ENCODE results near the gene TRIM10.
"Not testable (repeated sequence)": the region's sequence is repeated elsewhere in the genome, so short reads cannot be mapped to it uniquely, and the experiment has no call there.

Gene TRIM10

DNA sequence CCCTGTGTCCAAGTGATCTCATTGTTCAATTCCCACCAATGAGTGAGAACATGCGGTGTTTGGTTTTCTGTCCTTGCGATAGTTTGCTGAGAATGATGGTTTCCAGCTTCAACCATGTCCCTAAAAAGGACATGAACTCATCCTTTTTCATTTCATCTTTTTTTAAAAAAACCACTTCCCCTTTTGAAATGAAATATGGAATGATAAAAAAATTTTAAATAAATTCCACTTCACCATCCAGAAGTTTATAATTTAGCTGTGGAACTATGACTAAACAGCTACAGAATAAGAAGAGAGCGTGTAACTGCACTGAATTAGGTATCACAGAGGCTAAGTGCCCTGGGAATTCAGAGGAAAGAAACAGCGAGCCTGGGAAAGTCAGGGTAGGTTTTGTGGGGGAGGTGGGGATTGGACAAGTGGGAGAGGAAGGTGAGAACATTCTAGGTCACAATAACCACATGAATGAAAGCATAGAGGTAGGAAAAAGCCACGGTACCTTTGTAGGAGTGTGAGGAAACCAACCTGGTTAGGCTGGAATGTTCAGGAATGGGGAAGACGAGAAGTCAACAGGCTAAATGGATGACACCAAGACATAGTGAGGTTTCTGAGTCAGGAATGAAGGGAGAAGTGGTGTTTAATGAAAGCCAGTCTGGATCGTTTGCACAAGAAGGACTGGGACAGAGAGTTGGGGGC, 11.0 kb downstream of the TRIM10 start:
- H3K27me3 ChIP-seq (ENCODE audit: control insufficient read depth, insufficient read depth, low read length) = peaks cover 67% of the 10 kb centered on the region
- H3K36me3 ChIP-seq (ENCODE audit: insufficient read depth, low read length) = no peaks in the 10 kb centered on the region
- H3K4me3 ChIP-seq (ENCODE audit: low read length) = no peak overlapping the region
- H3K9ac ChIP-seq (ENCODE audit: low read depth, low read length) = no peak overlapping the region
- H3K9me3 ChIP-seq (replicated peaks; ENCODE audit: low read length) = no peaks in the 10 kb centered on the region
- H3K4me1 ChIP-seq (ENCODE audit: control insufficient read depth, insufficient read depth, low read length) = peaks cover 7% of the 10 kb centered on the region
- no peak overlapping the region for H3K4me2 ChIP-seq (ENCODE audit: low read length)

- Histone ChIP-seq H3K9ac (ENCODE audit: low read depth, low read length) (no peak overlapping the region), H3K27me3 (ENCODE audit: control insufficient read depth, insufficient read depth, low read length) (peaks cover 73% of the 10 kb centered on the region), H3K4me2 (ENCODE audit: low read length) (no peak overlapping the region), H3K4me3 (ENCODE audit: low read length) (no peak overlapping the region), H3K36me3 (ENCODE audit: insufficient read depth, low read length) (no peaks in the 10 kb centered on the region), H3K4me1 (ENCODE audit: control insufficient read depth, insufficient read depth, low read length) (no peaks in the 10 kb centered on the region), H3K9me3 (replicated peaks; ENCODE audit: low read length) (no peaks in the 10 kb centered on the region)
Observed at GRCh38 chr6:30149234-30149633, 11.8 kb downstream of the TRIM10 start.

DNA sequence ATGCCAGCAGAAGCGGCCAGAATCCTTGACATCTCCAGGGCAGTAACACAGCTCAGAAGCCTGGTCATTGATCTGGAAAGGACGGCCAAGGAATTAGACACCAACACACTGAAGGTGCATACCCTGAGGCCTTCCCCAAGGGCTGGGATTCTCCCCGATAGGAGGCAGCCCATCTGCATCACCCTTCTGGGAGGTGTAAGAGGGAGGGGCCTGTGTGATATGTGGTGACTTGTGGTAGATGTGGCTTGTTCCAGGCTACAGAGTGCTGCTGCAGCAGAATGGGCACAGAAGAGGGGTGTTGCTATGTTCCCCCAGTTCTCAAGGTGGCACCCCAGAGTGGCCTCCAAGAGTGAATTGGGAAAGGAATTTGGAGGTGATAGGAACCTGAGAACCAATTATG, 13.9 kb downstream of the TRIM10 start:
- no peaks in the 10 kb centered on the region for H3K4me1 ChIP-seq (ENCODE audit: control insufficient read depth, insufficient read depth, low read length)
- H3K36me3 ChIP-seq (ENCODE audit: insufficient read depth, low read length) = no peaks in the 10 kb centered on the region
- no peak overlapping the region for H3K4me3 ChIP-seq (ENCODE audit: low read length)
- H3K9ac ChIP-seq (ENCODE audit: low read depth, low read length) = no peak overlapping the region
- H3K27me3 ChIP-seq (ENCODE audit: control insufficient read depth, insufficient read depth, low read length) = peaks cover 75% of the 10 kb centered on the region
- no peaks in the 10 kb centered on the region for H3K9me3 ChIP-seq (replicated peaks; ENCODE audit: low read length)
- no peak overlapping the region for H3K4me2 ChIP-seq (ENCODE audit: low read length)

DNA sequence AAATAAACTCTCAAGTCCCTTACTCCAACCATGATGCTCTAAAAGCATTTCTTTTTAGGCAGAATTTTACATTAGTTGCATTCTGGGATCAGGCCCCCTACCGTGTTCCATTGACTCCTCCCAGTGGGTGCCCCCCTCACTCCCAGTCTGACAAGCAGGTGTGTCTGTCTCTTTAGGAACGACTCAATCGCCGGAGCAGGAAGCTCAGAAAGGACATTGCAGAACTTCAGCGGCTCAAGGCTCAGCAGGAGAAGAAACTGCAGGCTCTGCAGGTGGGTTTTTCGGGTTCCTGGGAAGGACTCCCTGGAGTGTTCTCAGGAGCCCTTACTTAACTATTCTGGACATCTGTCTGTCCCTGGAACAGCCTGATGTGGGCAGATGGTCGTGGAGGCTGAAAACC, 15.2 kb downstream of the TRIM10 start:
- peaks cover 80% of the 10 kb centered on the region for H3K27me3 ChIP-seq (ENCODE audit: control insufficient read depth, insufficient read depth, low read length)
- no peaks in the 10 kb centered on the region for H3K4me1 ChIP-seq (ENCODE audit: control insufficient read depth, insufficient read depth, low read length)
- no peak overlapping the region for H3K9ac ChIP-seq (ENCODE audit: low read depth, low read length)
- H3K9me3 ChIP-seq (replicated peaks; ENCODE audit: low read length) = no peaks in the 10 kb centered on the region
- no peak overlapping the region for H3K4me3 ChIP-seq (ENCODE audit: low read length)
- no peaks in the 10 kb centered on the region for H3K36me3 ChIP-seq (ENCODE audit: insufficient read depth, low read length)
- H3K4me2 ChIP-seq (ENCODE audit: low read length) = no peak overlapping the region

DNA sequence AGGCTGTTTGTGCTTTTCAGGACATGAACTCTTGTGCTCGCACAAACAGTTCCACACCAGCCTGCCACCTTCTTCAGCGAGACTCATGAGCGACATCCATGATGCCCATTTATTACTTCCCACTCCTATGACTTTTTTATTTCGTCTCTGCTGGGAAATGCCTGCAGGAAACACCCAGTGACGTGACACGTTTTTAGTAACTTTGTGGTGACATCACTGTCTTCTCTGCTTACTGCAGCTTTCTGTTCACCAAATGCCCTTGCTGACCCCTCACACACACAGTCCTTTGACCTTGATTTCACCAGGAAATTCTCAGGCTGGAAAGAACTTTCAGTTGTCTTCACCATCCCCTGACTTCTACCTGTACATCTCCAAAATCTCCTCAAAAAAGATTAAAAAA, 16.2 kb downstream of the TRIM10 start:
- Histone ChIP-seq H3K9ac (ENCODE audit: low read depth, low read length) (no peak overlapping the region), H3K36me3 (ENCODE audit: insufficient read depth, low read length) (no peaks in the 10 kb centered on the region), H3K4me1 (ENCODE audit: control insufficient read depth, insufficient read depth, low read length) (no peaks in the 10 kb centered on the region), H3K4me2 (ENCODE audit: low read length) (no peak overlapping the region), H3K4me3 (ENCODE audit: low read length) (no peak overlapping the region), H3K9me3 (replicated peaks; ENCODE audit: low read length) (no peaks in the 10 kb centered on the region), H3K27me3 (ENCODE audit: control insufficient read depth, insufficient read depth, low read length) (peaks cover 73% of the 10 kb centered on the region)

- H3K4me2 ChIP-seq (ENCODE audit: low read length) = no peak overlapping the region
- H3K36me3 ChIP-seq (ENCODE audit: insufficient read depth, low read length) = no peaks in the 10 kb centered on the region
- no peaks in the 10 kb centered on the region for H3K9me3 ChIP-seq (replicated peaks; ENCODE audit: low read length)
- H3K4me3 ChIP-seq (ENCODE audit: low read length) = no peak overlapping the region
- no peak overlapping the region for H3K9ac ChIP-seq (ENCODE audit: low read depth, low read length)
- no peaks in the 10 kb centered on the region for H3K4me1 ChIP-seq (ENCODE audit: control insufficient read depth, insufficient read depth, low read length)
- H3K27me3 ChIP-seq (ENCODE audit: control insufficient read depth, insufficient read depth, low read length) = peaks cover 69% of the 10 kb centered on the region
Observed at GRCh38 chr6:30143780-30144179, 17.2 kb downstream of the TRIM10 start.

DNA sequence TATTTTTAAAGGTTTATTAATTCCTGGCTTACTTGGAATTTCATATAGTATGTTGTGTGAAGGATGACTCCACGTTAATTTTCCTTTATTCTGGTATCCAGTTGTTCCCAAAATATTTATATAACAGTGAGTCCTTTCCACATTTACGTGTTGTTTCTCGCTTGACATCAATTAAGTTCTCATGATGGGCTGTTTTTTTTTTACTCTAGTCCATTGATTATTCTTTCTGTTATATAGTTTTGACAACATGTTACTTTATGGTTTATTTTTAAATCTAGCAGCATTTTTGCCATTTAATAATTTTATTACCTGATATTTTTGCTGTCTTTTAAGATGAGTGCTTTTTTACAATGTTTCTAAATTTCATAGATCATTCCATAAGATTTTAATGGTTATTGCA, 18.3 kb downstream of the TRIM10 start:
- Histone ChIP-seq H3K9me3 (replicated peaks; ENCODE audit: low read length) (no peaks in the 10 kb centered on the region), H3K36me3 (ENCODE audit: insufficient read depth, low read length) (no peaks in the 10 kb centered on the region), H3K4me1 (ENCODE audit: control insufficient read depth, insufficient read depth, low read length) (no peaks in the 10 kb centered on the region), H3K4me3 (ENCODE audit: low read length) (no peak overlapping the region), H3K27me3 (ENCODE audit: control insufficient read depth, insufficient read depth, low read length) (peaks cover 71% of the 10 kb centered on the region), H3K9ac (ENCODE audit: low read depth, low read length) (no peak overlapping the region), H3K4me2 (ENCODE audit: low read length) (no peak overlapping the region)

GRCh38 chr6:30140240-30140639, 20.8 kb downstream of the TRIM10 start:
- not testable (repeated sequence) for H3K36me3 ChIP-seq (ENCODE audit: insufficient read depth, low read length); H3K4me3 ChIP-seq (ENCODE audit: low read length); H3K4me2 ChIP-seq (ENCODE audit: low read length); H3K9ac ChIP-seq (ENCODE audit: low read depth, low read length); H3K9me3 ChIP-seq (replicated peaks; ENCODE audit: low read length); H3K4me1 ChIP-seq (ENCODE audit: control insufficient read depth, insufficient read depth, low read length)
- H3K27me3 ChIP-seq (ENCODE audit: control insufficient read depth, insufficient read depth, low read length) = peaks cover 70% of the 10 kb centered on the region

- H3K4me1 ChIP-seq (ENCODE audit: control insufficient read depth, insufficient read depth, low read length) = no peaks in the 10 kb centered on the region
- no peaks in the 10 kb centered on the region for H3K9me3 ChIP-seq (replicated peaks; ENCODE audit: low read length)
- H3K4me3 ChIP-seq (ENCODE audit: low read length) = no peak overlapping the region
- H3K27me3 ChIP-seq (ENCODE audit: control insufficient read depth, insufficient read depth, low read length) = peaks cover 62% of the 10 kb centered on the region
- H3K4me2 ChIP-seq (ENCODE audit: low read length) = no peak overlapping the region
- no peaks in the 10 kb centered on the region for H3K36me3 ChIP-seq (ENCODE audit: insufficient read depth, low read length)
- H3K9ac ChIP-seq (ENCODE audit: low read depth, low read length) = no peak overlapping the region
Observed at GRCh38 chr6:30136570-30137286, 24.3 kb downstream of the TRIM10 start.

DNA sequence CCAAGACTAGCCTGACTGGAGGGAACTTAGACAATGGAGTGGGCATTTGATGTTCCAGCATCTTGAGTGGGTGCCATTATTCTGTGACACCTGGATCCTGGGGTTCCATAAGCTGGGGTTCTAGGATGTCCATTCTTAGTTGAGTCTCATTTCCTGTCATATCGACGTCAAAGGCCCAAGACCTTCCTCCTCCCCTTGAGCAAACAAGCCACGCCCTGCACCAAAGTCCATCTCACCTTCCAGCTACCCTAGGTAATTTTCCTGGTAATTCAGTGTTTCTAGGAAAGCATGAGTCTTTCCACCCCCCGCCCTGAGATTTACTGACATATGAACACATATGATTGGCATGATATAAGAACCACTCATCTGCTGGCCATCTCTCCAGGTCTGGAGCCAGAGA, 25.3 kb downstream of the TRIM10 start, which contains the start of gene TRIM40:
Gene TRIM40, plus strand, starts transcription at position 384 of the 400 bp plus-strand sequence. CDS start 897 bp downstream, outside the sequence.
- H3K27me3 ChIP-seq (ENCODE audit: control insufficient read depth, insufficient read depth, low read length) = peaks cover 60% of the 10 kb centered on the region
- H3K4me1 ChIP-seq (ENCODE audit: control insufficient read depth, insufficient read depth, low read length) = no peaks in the 10 kb centered on the region
- H3K9ac ChIP-seq (ENCODE audit: low read depth, low read length) = no peak within 1 kb of the TSS
- no peaks in the 10 kb centered on the region for H3K36me3 ChIP-seq (ENCODE audit: insufficient read depth, low read length)
- H3K9me3 ChIP-seq (replicated peaks; ENCODE audit: low read length) = no peaks in the 10 kb centered on the region
- no peak within 1 kb of the TSS for H3K4me3 ChIP-seq (ENCODE audit: low read length)
- no peak within 1 kb of the TSS for H3K4me2 ChIP-seq (ENCODE audit: low read length)

DNA sequence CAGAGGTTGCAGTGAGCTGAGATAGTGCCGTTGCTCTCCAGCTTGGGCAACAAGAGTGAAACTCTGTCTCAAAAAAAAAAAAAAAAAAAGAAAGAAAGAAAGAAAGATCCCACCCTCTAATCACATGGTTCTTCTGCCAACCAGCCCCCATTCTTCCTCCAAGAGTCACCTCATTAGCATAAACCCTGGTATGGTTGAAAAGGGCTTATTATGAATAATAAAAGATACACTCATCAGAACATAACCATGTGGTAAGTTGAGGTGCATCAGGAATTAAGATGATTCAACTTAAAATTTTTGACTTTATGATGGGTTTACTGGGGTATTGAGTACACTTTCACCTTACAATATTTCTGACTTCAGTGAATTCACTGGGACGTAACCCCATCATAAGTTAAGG, 25.9 kb downstream of the TRIM10 start:
- H3K27me3 ChIP-seq (ENCODE audit: control insufficient read depth, insufficient read depth, low read length) = peaks cover 65% of the 10 kb centered on the region
- no peak overlapping the region for H3K9ac ChIP-seq (ENCODE audit: low read depth, low read length)

More for the DNA sequence above, 25.9 kb downstream of the TRIM10 start:
- no peaks in the 10 kb centered on the region for H3K4me1 ChIP-seq (ENCODE audit: control insufficient read depth, insufficient read depth, low read length)
- H3K4me3 ChIP-seq (ENCODE audit: low read length) = no peak overlapping the region
- no peak overlapping the region for H3K4me2 ChIP-seq (ENCODE audit: low read length)
- H3K36me3 ChIP-seq (ENCODE audit: insufficient read depth, low read length) = no peaks in the 10 kb centered on the region
- no peaks in the 10 kb centered on the region for H3K9me3 ChIP-seq (replicated peaks; ENCODE audit: low read length)
